HEK293 (cell line): ENCODE measurements around the gene PEPD.

Experiments used
- CTCF ChIA-PET: fragments of 350-600 bp; formaldehyde crosslinking; extraction: SDS; loops from one replicate; lab custom pipeline; 2021; ENCODE audit warnings: antibody characterized with exemption; lab: Yijun Ruan, JAX
- POLR2A ChIA-PET: fragments of 300-600 bp; formaldehyde crosslinking; extraction: SDS; loops from one replicate; lab custom pipeline; 2020; ENCODE audit warnings: antibody characterized with exemption, inconsistent platforms; lab: Yijun Ruan, JAX
- H3K27ac ChIP-seq: fragments of 200-500 bp; sonication (Bioruptor generic); 2 replicates; pipeline ENCODE4 v1.5.1; 2014; ENCODE audit warnings: low read depth, low read length, control low read depth, inconsistent platforms; ENCODE audit errors: extremely low read depth
- H3K36me3 ChIP-seq, 2 experiments: fragments of 200-500 bp in 1 of 2; sonication (Bioruptor generic) in 1 of 2; 1 replicate in 1 of 2; 2 replicates in 1 of 2; pipeline ENCODE4 v1.5.1; 2014 to 2017; ENCODE audit warnings: inconsistent platforms in 2 of 2, low read length in 2 of 2; ENCODE audit not compliant: control insufficient read depth in 2 of 2, insufficient read depth in 1 of 2
- H3K4me1 ChIP-seq: fragments of 200-500 bp; sonication (Bioruptor generic); 2 replicates; pipeline ENCODE4 v1.5.1; 2014; ENCODE audit warnings: mild to moderate bottlenecking, low read length, inconsistent platforms; ENCODE audit not compliant: control insufficient read depth, insufficient read depth
- H3K4me3 ChIP-seq: 2 replicates; pipeline ENCODE4 v1.5.1; 2011; ENCODE audit warnings: low read depth, mild to moderate bottlenecking, control low read depth, low read length, moderate library complexity
- H3K9me3 ChIP-seq: fragments of 200-500 bp; sonication (Bioruptor generic); 2 replicates; pipeline ENCODE4 v1.5.1; 2014; ENCODE audit warnings: low read depth, low read length, inconsistent platforms; ENCODE audit not compliant: control insufficient read depth, insufficient read depth
- ZBTB20 ChIP-seq: fragments of 450-650 bp; formaldehyde crosslinking; IDR thresholded peaks from 2 replicates; pipeline ENCODE4 v1.5.1; 2016; ENCODE audit warnings: missing biosample characterization, missing genetic modification characterization
- ZFP41 ChIP-seq: fragments of 450-650 bp; formaldehyde crosslinking; IDR thresholded peaks from 2 replicates; pipeline ENCODE4 v1.5.1; 2016; ENCODE audit warnings: missing biosample characterization, missing genetic modification characterization, borderline replicate concordance
- ZNF19 ChIP-seq: fragments of 450-650 bp; formaldehyde crosslinking; IDR thresholded peaks from 2 replicates; pipeline ENCODE4; 2016; ENCODE audit warnings: missing biosample characterization, missing genetic modification characterization, low read depth
- ZNF214 ChIP-seq: fragments of 450-650 bp; formaldehyde crosslinking; IDR thresholded peaks from 2 replicates; pipeline ENCODE4 v1.5.1; 2017; ENCODE audit warnings: missing biosample characterization, mild to moderate bottlenecking, missing genetic modification characterization, borderline replicate concordance
- ZNF324 ChIP-seq: fragments of 450-650 bp; formaldehyde crosslinking; IDR thresholded peaks from 2 replicates; pipeline ENCODE4 v1.5.1; 2016; ENCODE audit warnings: missing biosample characterization, missing genetic modification characterization
- ZNF341 ChIP-seq: fragments of 450-650 bp; formaldehyde crosslinking; IDR thresholded peaks from 2 replicates; pipeline ENCODE4; 2016; ENCODE audit warnings: low read depth, missing biosample characterization, missing genetic modification characterization
- ZNF354C ChIP-seq: fragments of 450-650 bp; formaldehyde crosslinking; IDR thresholded peaks from 2 replicates; pipeline ENCODE4 v1.5.1; 2016; ENCODE audit warnings: missing biosample characterization, missing genetic modification characterization, low read depth, borderline replicate concordance
- ZNF394 ChIP-seq: fragments of 450-650 bp; formaldehyde crosslinking; IDR thresholded peaks from 2 replicates; pipeline ENCODE4 v1.5.1; 2016; ENCODE audit warnings: missing biosample characterization, missing genetic modification characterization, mild to moderate bottlenecking, moderate library complexity, borderline replicate concordance
- ZNF423 ChIP-seq: fragments of 450-650 bp; formaldehyde crosslinking; IDR thresholded peaks from 2 replicates; pipeline ENCODE4 v1.5.1; 2016; ENCODE audit warnings: missing biosample characterization, missing genetic modification characterization
- ZNF518A ChIP-seq: fragments of 450-650 bp; formaldehyde crosslinking; conservative IDR thresholded peaks from 2 replicates; pipeline ENCODE4 v1.5.1; 2016; ENCODE audit warnings: low read depth, missing biosample characterization, missing genetic modification characterization
- ZNF664 ChIP-seq: fragments of 450-650 bp; formaldehyde crosslinking; IDR thresholded peaks from 2 replicates; pipeline ENCODE4 v1.5.1; 2016; ENCODE audit warnings: missing biosample characterization, missing genetic modification characterization
- ZNF791 ChIP-seq: fragments of 450-650 bp; formaldehyde crosslinking; IDR thresholded peaks from 2 replicates; pipeline ENCODE4 v1.5.1; 2016; ENCODE audit warnings: missing biosample characterization, missing genetic modification characterization
- ZNF830 ChIP-seq: fragments of 450-650 bp; IDR thresholded peaks from 2 replicates; pipeline ENCODE4 v1.5.0; 2018; ENCODE audit warnings: missing biosample characterization, missing genetic modification characterization, low read depth, mild to moderate bottlenecking, moderate library complexity
- ZSCAN18 ChIP-seq: fragments of 450-650 bp; formaldehyde crosslinking; IDR thresholded peaks from 2 replicates; pipeline ENCODE4 v1.5.1; 2016; ENCODE audit warnings: missing biosample characterization, missing genetic modification characterization
- TF ChIP-seq, protein P1 (sequence below): fragments of 450-650 bp; formaldehyde crosslinking; IDR thresholded peaks from 2 replicates; pipeline ENCODE4 v1.5.1; 2016; ENCODE audit warnings: missing biosample characterization, missing genetic modification characterization
- TF ChIP-seq, protein P2 (sequence below): fragments of 450-650 bp; IDR thresholded peaks from 2 replicates; pipeline ENCODE4 v1.5.1; 2018; ENCODE audit warnings: missing biosample characterization, mild to moderate bottlenecking, missing genetic modification characterization

Gene PEPD

DNA sequence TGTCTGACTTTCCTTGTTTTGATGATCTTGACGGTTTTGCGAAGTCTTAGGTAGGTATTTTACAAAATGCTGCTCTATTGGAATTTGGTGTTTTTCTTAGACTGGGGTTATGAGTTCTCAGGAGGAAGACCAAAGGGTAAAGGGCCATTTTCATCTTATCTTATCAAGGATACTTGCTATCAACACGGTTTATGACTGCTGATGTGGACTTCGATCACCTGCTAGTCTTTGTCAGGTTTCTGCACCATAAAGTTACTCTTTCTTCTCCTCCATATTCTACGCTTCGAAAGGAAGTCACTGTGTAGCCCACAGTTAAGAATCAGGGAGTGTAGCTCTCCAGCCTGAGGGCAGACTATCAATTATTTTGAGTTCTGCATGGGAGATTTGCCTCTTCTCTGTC is 155.5 kb downstream of the PEPD start (continued):
- no peak for TF ChIP-seq ZSCAN18 (tag by site-specific recombination)
- no peak for TF ChIP-seq ZNF518A
- TF ChIP-seq ZNF791 (tag by site-specific recombination): no peak

DNA sequence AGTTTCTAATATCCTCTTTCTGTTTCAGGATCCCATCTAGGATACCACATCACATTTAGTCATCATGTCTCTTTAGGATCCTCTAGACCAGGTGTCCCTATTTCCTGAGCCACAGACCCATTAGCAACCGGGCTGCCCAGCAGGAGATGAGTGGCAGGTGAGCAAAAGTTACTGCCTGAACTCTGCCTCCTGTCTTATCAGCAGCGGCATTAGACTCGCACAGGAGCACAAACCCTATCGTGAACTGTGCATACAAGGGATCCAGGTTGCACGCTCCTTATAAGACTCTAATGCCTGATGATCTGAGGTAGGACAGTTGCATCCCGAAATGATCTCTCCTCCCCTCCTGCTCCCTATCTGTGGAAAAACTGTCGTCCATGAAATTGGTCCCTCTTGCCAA is 155.9 kb downstream of the PEPD start:
- CTCF ChIA-PET: no interaction called here
- POLR2A ChIA-PET: no interaction called here
- H3K4me3 ChIP-seq: no peak overlapping the region
- H3K4me1 ChIP-seq: no peaks in the 10 kb centered on the region
- TF ChIP-seq ZNF19 (tag by site-specific recombination) (no peak), ZNF830 (tag by site-specific recombination) (no peak), ZFP41 (tag by site-specific recombination) (no peak), ZBTB20 (no peak), ZNF341 (tag by site-specific recombination) (no peak), ZNF324 (no peak), ZNF394 (tag by site-specific recombination) (no peak), ZNF423 (tag by site-specific recombination) (no peak), ZNF664 (tag by site-specific recombination) (no peak), ZNF354C (no peak), ZNF214 (tag by site-specific recombination) (no peak)
- TF ChIP-seq, protein P1, sequence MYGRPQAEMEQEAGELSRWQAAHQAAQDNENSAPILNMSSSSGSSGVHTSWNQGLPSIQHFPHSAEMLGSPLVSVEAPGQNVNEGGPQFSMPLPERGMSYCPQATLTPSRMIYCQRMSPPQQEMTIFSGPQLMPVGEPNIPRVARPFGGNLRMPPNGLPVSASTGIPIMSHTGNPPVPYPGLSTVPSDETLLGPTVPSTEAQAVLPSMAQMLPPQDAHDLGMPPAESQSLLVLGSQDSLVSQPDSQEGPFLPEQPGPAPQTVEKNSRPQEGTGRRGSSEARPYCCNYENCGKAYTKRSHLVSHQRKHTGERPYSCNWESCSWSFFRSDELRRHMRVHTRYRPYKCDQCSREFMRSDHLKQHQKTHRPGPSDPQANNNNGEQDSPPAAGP (tag by site-specific recombination): no peak
- TF ChIP-seq, protein P2, sequence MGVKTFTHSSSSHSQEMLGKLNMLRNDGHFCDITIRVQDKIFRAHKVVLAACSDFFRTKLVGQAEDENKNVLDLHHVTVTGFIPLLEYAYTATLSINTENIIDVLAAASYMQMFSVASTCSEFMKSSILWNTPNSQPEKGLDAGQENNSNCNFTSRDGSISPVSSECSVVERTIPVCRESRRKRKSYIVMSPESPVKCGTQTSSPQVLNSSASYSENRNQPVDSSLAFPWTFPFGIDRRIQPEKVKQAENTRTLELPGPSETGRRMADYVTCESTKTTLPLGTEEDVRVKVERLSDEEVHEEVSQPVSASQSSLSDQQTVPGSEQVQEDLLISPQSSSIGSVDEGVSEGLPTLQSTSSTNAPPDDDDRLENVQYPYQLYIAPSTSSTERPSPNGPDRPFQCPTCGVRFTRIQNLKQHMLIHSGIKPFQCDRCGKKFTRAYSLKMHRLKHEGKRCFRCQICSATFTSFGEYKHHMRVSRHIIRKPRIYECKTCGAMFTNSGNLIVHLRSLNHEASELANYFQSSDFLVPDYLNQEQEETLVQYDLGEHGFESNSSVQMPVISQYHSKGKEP (tag by site-specific recombination): no peak
- TF ChIP-seq, all 188 proteins: peak for 0
- H3K9me3 ChIP-seq: no peaks in the 10 kb centered on the region; the same call in 1 of the 2 replicates
- H3K36me3 ChIP-seq: no peaks in the 10 kb centered on the region
- no peak overlapping the region for H3K27ac ChIP-seq
